Body of pancreas (tissue), 4 donors: ENCODE data around the gene RTN3.

Experiments used
- POLR2A ChIP-seq, 3 donors: fragments of 450-650 bp; IDR thresholded peaks; one replicate each; pipeline ENCODE4 v1.6.1; 2016; ENCODE audit warnings: antibody characterized with exemption in 3 of 3, mild to moderate bottlenecking in 2 of 3
- TF ChIP-seq, protein P1 (sequence below), 7 experiments: fragments of 450-650 bp in 4 of 7; fragments of 200-600 bp in 3 of 7; sonication (generic) in 3 of 7; IDR thresholded peaks; one replicate each; pipeline ENCODE4 v1.5.1; 2016 to 2019; ENCODE audit warnings: antibody characterized with exemption in 7 of 7

DNA sequence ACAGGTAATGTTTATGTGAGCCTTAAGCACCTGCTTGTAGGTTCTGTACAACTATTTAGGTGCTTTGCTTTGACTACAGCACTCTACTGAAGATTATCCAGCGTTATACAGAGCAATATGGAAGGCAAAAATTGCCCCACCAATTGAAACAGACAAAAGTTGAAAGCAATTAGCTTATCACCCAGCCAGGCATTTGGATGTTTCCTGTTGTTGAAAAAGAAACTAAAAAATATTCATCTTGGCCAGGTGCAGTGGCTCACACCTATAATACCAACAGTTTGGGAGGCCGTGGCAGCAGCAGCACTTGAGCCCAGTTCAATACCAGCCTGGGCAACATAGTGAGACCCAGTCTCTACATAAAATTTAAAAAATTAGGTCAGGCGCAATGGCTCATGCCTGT is 28.6 kb upstream of the RTN3 start:
- TF ChIP-seq, protein P1, sequence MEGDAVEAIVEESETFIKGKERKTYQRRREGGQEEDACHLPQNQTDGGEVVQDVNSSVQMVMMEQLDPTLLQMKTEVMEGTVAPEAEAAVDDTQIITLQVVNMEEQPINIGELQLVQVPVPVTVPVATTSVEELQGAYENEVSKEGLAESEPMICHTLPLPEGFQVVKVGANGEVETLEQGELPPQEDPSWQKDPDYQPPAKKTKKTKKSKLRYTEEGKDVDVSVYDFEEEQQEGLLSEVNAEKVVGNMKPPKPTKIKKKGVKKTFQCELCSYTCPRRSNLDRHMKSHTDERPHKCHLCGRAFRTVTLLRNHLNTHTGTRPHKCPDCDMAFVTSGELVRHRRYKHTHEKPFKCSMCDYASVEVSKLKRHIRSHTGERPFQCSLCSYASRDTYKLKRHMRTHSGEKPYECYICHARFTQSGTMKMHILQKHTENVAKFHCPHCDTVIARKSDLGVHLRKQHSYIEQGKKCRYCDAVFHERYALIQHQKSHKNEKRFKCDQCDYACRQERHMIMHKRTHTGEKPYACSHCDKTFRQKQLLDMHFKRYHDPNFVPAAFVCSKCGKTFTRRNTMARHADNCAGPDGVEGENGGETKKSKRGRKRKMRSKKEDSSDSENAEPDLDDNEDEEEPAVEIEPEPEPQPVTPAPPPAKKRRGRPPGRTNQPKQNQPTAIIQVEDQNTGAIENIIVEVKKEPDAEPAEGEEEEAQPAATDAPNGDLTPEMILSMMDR (IDR thresholded peaks at IDR 0.05) = no peak
- no peak for TF ChIP-seq POLR2A (IDR thresholded peaks at IDR 0.05)
